GM23338 (cell line): ENCODE measurements around the gene RNF44.

Experiments
- CTCF ChIP-seq, 2 experiments: fragments of 200-600 bp in 1 of 2; sonication (generic) in 1 of 2; conservative IDR thresholded peaks; 2 replicates each; pipeline versions ENCODE4 v1.5.1 to v1.6.1; 2016 to 2017; ENCODE audit warnings: antibody characterized with exemption in 2 of 2, low read depth in 2 of 2, mild to moderate bottlenecking in 2 of 2, moderate library complexity in 1 of 2
- EZH2 ChIP-seq: fragments of 200-600 bp; sonication (generic); IDR thresholded peaks from one replicate; pipeline ENCODE4 v1.8.0; 2017; ENCODE audit warnings: antibody characterized with exemption, mild to moderate bottlenecking, low read depth; ENCODE audit not compliant: unreplicated experiment
- POLR2AphosphoS5 ChIP-seq: IDR thresholded peaks from 2 replicates; pipeline ENCODE4 v1.6.1; 2016; ENCODE audit warnings: antibody characterized with exemption, low read depth
- STAT1 ChIP-seq: IDR thresholded peaks from one replicate; pipeline ENCODE4 v1.6.1; 2016; ENCODE audit warnings: antibody characterized with exemption; ENCODE audit not compliant: unreplicated experiment
- ZNF331 ChIP-seq: fragments of 250-450 bp; sonication (Bioruptor Pico); IDR thresholded peaks from 2 replicates; pipeline ENCODE4 v1.5.0; 2020; ENCODE audit warnings: low read depth, mild to moderate bottlenecking, moderate library complexity

DNA sequence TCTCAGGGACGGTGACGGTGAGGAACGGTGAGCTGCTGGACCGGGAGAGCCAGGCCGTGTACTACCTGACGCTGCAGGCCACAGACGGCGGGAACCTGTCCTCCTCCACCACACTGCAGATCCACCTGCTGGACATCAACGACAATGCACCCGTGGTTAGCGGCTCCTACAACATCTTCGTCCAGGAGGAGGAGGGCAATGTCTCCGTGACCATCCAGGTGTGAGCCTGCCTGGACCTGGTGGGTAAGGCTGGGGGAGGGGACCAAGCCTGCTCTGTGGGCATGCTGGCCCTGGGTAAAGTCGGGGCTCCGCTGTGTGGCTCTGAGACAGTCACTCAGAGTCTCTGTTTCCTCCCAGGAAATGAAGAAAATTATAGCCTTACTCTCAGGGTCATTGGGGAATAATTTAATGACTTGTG, 41.2 kb upstream of the RNF44 start:
- TF ChIP-seq EZH2 (no peak), CTCF (conservative IDR thresholded peaks at IDR 0.05; ENCODE audit: low read depth in 2 of 2) (peak; percentile 65 to 88), STAT1 (no peak), ZNF331 (CRISPR knock-in tag) (no peak), POLR2AphosphoS5 (no peak)
